ENCODE results near the gene TRIM75. TPM values are rescaled to one million over a fixed set of nuclear protein-coding genes. Genes with fewer than 3 reads are reported as not detected.
"Not testable (repeated sequence)": the region's sequence is repeated elsewhere in the genome, so short reads cannot be mapped to it uniquely, and the experiment has no call there.

The TRIM75 gene
- total RNA-seq = not detected
- long read RNA-seq, donor 1 = 0 reads
- long read RNA-seq, donor 2 = 0 reads

- no peak for DNase-seq (ENCODE audit: low spot score)
- intact Hi-C loops (cut with DNase I) = no loop called here
Measured at GRCh38 chr4:165053645-165054044, at the start of gene TRIM75. Gene TRIM75 (plus strand): TSS chr4:165053866. CDS start chr4:165059148, 5,282 bp downstream.

GRCh38 chr4:165005352-165005925 is 48.2 kb upstream of the TRIM75 start:
- intact Hi-C loops (cut with DNase I) = no loop called here
- DNase-seq (ENCODE audit: low spot score) = no peak

- intact Hi-C loops (cut with DNase I) = no loop called here
- no peak for DNase-seq (ENCODE audit: low spot score)
Measured at GRCh38 chr4:165006456-165006855, 47.2 kb upstream of the TRIM75 start.

- DNase-seq (ENCODE audit: low spot score) = no peak
- intact Hi-C loops (cut with DNase I) = no loop called here
Measured at GRCh38 chr4:165006886-165007285, 46.8 kb upstream of the TRIM75 start.

- DNase-seq (ENCODE audit: low spot score) = no peak
- intact Hi-C loops (cut with DNase I) = no loop called here
Measured at GRCh38 chr4:165009493-165010227, 44.0 kb upstream of the TRIM75 start.

GRCh38 chr4:165010487-165010886 is 43.2 kb upstream of the TRIM75 start:
- intact Hi-C loops (cut with DNase I) = no loop called here
- DNase-seq (ENCODE audit: low spot score) = no peak

GRCh38 chr4:165010991-165011390 is 42.7 kb upstream of the TRIM75 start:
- intact Hi-C loops (cut with DNase I) = no loop called here
- DNase-seq (ENCODE audit: low spot score) = no peak

- intact Hi-C loops (cut with DNase I) = no loop called here
- DNase-seq (ENCODE audit: low spot score) = no peak
Measured at GRCh38 chr4:165011403-165011802, 42.3 kb upstream of the TRIM75 start.

- intact Hi-C loops (cut with DNase I) = no loop called here
- no peak for DNase-seq (ENCODE audit: low spot score)
Measured at GRCh38 chr4:165013691-165014090, 40.0 kb upstream of the TRIM75 start.

- intact Hi-C loops (cut with DNase I) = no loop called here
- no peak for DNase-seq (ENCODE audit: low spot score)
Measured at GRCh38 chr4:165016971-165017370, 36.7 kb upstream of the TRIM75 start.

- intact Hi-C loops (cut with DNase I) = not testable (repeated sequence)
Measured at GRCh38 chr4:165019995-165020394, 33.7 kb upstream of the TRIM75 start.

GRCh38 chr4:165025782-165026181 is 27.9 kb upstream of the TRIM75 start:
- intact Hi-C loops (cut with DNase I); DNase-seq (ENCODE audit: low spot score): not testable (repeated sequence)

More at GRCh38 chr4:165019995-165020394, 33.7 kb upstream of the TRIM75 start:
- DNase-seq (ENCODE audit: low spot score) = not testable (repeated sequence)

GRCh38 chr4:165027762-165028402 is 25.8 kb upstream of the TRIM75 start:
- peak; percentile 64 for DNase-seq (ENCODE audit: low spot score)
- intact Hi-C loops (cut with DNase I) = no loop called here

GRCh38 chr4:165031436-165032211 is 22.0 kb upstream of the TRIM75 start, which contains the start of gene TRIM60:
Gene TRIM60 (plus strand): TSS chr4:165031999. CDS start chr4:165040073, 8,074 bp downstream.
- intact Hi-C loops (cut with DNase I) = no loop called here
- DNase-seq (ENCODE audit: low spot score) = peak; percentile 78

- DNase-seq (ENCODE audit: low spot score) = no peak
- intact Hi-C loops (cut with DNase I) = no loop called here
Measured at GRCh38 chr4:165048170-165048569, 5.5 kb upstream of the TRIM75 start.

- no peak for DNase-seq (ENCODE audit: low spot score)
- intact Hi-C loops (cut with DNase I) = no loop called here
Measured at GRCh38 chr4:165052627-165053026, 1.0 kb upstream of the TRIM75 start.

GRCh38 chr4:165055601-165056000 is 1.9 kb downstream of the TRIM75 start:
- intact Hi-C loops (cut with DNase I) = no loop called here
- no peak for DNase-seq (ENCODE audit: low spot score)

- intact Hi-C loops (cut with DNase I) = no loop called here
- DNase-seq (ENCODE audit: low spot score) = no peak
Measured at GRCh38 chr4:165058666-165059065, 5.0 kb downstream of the TRIM75 start.

GRCh38 chr4:165059386-165059785 is 5.7 kb downstream of the TRIM75 start:
- DNase-seq (ENCODE audit: low spot score) = no peak
- intact Hi-C loops (cut with DNase I) = no loop called here

GRCh38 chr4:165060938-165061337 is 7.3 kb downstream of the TRIM75 start:
- intact Hi-C loops (cut with DNase I) = no loop called here
- DNase-seq (ENCODE audit: low spot score) = no peak
